HepG2 (cell line): ENCODE results near the gene MADCAM1.

ENCODE experiments used
- CEBPB ChIP-seq: IDR thresholded peaks from 2 replicates; pipeline ENCODE4 v1.6.1; 2011; ENCODE audit warnings: low read depth, low read length, improper control_type of control experiment, borderline replicate concordance
- ETV5 ChIP-seq: IDR thresholded peaks from 2 replicates; pipeline ENCODE4 v1.6.1; 2018; ENCODE audit warnings: missing biosample characterization, missing genetic modification reagents, inconsistent platforms, borderline replicate concordance
- EZH2 ChIP-seq: conservative IDR thresholded peaks from 2 replicates; pipeline ENCODE4 v1.6.1; 2012; ENCODE audit warnings: mild to moderate bottlenecking, low read depth, low read length, moderate library complexity
- GABPA ChIP-seq, 2 experiments: IDR thresholded peaks; 2 replicates each; pipeline ENCODE4 v1.6.1; 2011 to 2016; ENCODE audit warnings: low read depth in 2 of 2, low read length in 1 of 2, missing biosample characterization in 1 of 2, missing genetic modification characterization in 1 of 2
- HBP1 ChIP-seq: IDR thresholded peaks from 2 replicates; pipeline ENCODE4 v1.6.1; 2016; ENCODE audit warnings: low read depth, control low read depth
- HDAC2 ChIP-seq: sonication (generic); formaldehyde crosslinking; IDR thresholded peaks from 2 replicates; pipeline ENCODE4 v1.4.0; 2020; ENCODE audit warnings: missing genetic modification reagents
- JUNB ChIP-seq: sonication (generic); formaldehyde crosslinking; IDR thresholded peaks from 2 replicates; pipeline ENCODE4 v1.8.0; 2022; ENCODE audit warnings: missing genetic modification reagents, mild to moderate bottlenecking, borderline replicate concordance
- MED13 ChIP-seq: sonication (generic); formaldehyde crosslinking; IDR thresholded peaks from 2 replicates; pipeline ENCODE4 v1.5.0; 2020; ENCODE audit warnings: missing genetic modification reagents
- ZBTB3 ChIP-seq: sonication (generic); formaldehyde crosslinking; IDR thresholded peaks from 2 replicates; pipeline ENCODE4 v1.4.0; 2020; ENCODE audit warnings: low read depth, mild to moderate bottlenecking, moderate library complexity, missing genetic modification reagents, borderline replicate concordance
- ZNF670 ChIP-seq: sonication (generic); formaldehyde crosslinking; IDR thresholded peaks from 2 replicates; pipeline ENCODE4 v1.8.0; 2022; ENCODE audit warnings: mild to moderate bottlenecking, missing genetic modification reagents, borderline replicate concordance
- ZSCAN25 ChIP-seq: sonication (generic); formaldehyde crosslinking; IDR thresholded peaks from 2 replicates; pipeline ENCODE4 v1.8.0; 2022; ENCODE audit warnings: mild to moderate bottlenecking, missing genetic modification reagents

GRCh38 chr19:497491-497868 is 1.2 kb downstream of the MADCAM1 start:
- TF ChIP-seq EZH2 (no peak), HDAC2 (CRISPR knock-in tag) (no peak), ZBTB3 (CRISPR knock-in tag) (no peak), CEBPB (no peak), GABPA (IDR thresholded peaks at IDR 0.05; ENCODE audit: low read depth, low read length) (no peak), GABPA (CRISPR knock-in tag; IDR thresholded peaks at IDR 0.05; ENCODE audit: low read depth) (no peak), ZNF670 (CRISPR knock-in tag) (no peak), HBP1 (CRISPR knock-in tag) (no peak), MED13 (no peak), ZSCAN25 (CRISPR knock-in tag) (no peak), ETV5 (CRISPR knock-in tag) (no peak), JUNB (CRISPR knock-in tag) (no peak)
